SW480 (cell line): ENCODE measurements around the gene PMP22.

Experiments
- DNase-seq: peaks from one replicate; pipeline ENCODE4 v3.0.0-alpha.2; 2016; ENCODE audit warnings: low spot score

The PMP22 gene

DNA sequence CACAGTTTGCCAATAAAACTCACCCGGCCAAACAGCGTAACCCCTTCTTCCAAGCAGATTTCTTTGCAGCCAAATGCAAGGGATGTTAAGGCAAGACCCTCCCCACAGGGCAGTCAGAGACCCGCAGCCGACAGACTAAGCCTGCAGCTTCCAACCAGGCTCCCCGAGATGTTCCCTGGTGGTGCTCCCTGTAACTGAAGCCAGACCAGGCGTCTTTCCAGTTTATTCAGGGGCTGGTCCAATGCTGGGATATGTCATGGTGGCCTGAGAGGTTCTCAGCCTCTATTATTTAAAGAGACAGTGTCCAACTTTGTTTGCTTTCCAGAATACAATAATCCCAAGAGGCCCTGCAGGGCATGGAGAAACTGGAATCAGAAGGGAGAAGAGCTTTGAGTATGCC lies at the start of gene PMP22:
Gene PMP22 (minus strand): TSS at position 196 of the 400 bp plus-strand sequence. CDS start 4,599 bp downstream, outside the sequence.
- DNase-seq, result no peak

DNA sequence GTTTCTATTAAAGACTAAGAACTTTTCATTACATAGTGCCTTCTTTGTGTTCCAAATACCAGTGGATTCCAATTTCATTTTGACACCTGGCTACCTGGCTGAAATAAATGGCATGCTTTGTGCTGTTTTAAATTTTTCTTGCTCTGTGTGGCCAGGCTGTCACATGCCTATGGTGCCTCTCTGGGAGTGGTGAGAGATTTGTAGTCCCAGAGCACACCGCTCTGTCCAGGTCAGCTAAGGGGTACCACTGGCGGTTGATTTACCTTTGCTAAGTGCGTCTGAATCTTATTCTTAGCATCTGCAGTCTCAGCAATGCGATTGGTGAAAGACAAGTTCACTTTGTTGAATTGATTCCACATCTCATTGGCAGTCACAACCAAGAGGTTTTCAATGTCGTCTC lies 46.9 kb upstream of the PMP22 start:
- DNase-seq, result no peak

DNA sequence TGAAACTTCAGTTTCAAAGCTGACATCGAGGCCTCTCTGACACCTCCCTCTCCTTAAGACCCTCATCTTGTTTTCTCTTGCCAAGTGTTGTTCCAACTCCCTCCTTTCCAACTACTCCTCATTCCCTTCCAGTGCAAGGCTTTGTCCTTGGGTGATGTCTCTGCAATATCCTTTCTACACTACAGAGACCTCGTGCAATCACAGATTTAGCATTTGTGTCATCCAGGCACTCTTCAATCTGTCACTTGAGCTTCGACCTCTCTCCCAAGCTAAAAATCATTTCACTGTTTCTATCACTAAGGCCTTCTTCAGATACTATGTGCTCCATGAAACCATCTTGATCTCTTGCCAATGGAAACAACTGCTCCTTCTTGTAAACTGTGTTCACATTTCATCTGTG lies 44.7 kb upstream of the PMP22 start:
- no peak for DNase-seq

DNA sequence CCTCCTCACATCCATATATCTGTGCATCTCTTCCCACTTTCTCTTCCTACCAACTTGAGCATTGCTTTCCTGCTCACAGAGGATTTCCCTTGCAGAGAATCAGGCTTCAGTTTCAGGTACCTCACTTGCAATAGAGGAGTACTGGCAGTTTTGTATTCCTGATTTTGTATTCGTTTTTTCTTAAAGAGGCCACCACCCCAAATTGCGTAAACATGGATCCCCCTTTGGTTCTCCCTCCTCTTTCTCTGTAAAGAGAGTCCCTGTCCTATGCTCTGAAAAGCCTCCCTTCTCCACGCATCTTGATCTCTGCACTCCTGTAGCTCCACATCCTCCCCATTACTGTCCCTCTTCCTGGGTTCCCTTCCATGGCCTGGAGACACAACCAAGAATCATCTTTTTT lies 44.1 kb upstream of the PMP22 start:
- DNase-seq, result no peak

DNA sequence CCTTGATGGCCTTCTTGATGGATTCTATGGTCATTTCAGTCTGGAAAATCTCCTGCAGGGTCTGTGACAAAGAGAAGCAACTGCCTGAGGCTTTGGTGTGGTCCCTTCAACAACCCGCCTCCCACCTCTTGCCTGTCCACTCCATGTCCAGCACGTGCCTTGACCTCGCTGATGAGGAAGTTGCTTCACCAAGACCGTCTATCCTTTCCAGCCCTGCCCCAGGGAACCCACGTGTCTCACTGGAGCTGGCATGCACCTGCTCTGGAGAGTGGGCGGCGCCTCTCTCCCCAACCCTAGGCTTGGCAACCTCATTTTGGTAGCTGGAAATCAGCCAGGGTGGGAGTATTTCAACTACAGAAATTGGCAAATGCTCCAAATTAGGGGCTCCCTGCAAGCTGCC lies 43.6 kb upstream of the PMP22 start:
- no peak for DNase-seq

DNA sequence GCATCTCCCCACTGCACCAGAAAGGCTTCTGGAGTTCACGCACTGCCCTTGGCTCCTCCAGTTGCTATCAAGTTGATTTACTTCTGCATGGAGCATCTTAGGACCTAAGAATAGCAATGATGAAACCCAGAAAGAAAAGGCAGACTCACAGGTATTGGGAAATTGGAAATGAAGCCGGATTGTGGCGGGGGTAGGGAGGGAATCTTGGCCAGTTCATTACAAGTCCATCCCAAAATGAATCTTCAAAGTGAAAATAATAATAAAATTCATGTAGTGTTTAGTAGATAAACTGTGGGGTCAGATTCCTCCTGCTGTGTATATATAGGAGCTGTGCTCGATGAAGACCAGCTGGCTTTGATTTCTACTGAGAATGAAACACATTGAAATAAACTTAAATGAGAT lies 42.6 kb upstream of the PMP22 start:
- no peak for DNase-seq

DNA sequence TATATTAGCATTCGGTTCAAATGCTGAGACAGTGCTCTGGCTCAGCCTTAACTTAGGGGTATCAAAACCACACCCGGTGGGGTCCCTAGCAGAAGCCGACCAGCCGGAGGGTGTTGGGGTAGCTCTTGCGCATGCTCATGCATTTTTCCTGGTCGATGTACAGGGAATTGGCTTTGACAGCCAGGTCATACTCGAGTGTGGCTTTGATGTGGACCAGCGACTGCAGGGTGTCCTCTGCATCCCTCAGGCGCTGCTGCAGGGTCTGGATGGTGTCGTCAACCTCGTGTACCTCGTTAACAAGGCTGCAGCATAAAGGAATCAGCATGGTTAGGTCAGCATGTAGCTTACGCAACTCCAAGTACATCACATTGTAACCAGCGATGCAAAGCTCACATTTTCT lies 38.7 kb upstream of the PMP22 start:
- no peak for DNase-seq

DNA sequence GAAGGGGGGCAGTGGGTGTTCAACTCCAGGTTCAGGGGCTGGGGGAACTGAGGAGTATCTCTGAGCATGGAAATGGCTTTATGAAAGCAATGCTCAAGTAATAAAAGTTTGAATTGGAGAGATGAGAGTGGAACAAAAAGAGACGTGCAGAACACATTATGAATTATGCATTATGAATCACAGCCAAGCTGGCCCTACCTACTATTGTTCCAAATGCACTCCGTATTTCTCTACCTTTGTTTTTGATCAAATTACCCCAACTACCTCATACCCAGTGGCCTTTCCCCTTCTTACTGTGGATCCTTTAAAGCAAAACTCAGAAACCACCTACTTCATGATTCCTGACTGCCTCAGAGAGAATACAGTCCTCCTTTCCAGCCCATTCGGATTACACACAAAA lies 38.1 kb upstream of the PMP22 start:
- DNase-seq, result no peak

DNA sequence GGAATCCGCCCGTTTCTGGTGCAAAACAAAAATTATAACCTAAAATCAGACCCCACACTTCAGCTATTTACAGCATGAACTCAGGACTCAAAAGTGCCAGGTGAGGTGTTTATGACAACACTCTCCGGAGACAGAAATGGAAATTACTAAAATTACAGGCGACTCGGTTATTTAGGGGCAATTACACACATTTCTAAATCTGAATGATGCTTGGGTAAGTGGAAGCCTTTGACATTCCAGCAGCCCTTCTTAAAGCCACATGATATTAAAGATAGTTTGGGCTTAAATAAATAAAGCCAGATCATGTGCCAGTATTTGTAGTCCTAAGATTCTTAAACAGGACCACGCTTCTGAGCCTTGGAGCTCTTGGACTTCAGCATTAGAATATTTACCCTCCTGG lies 36.7 kb upstream of the PMP22 start:
- DNase-seq, result no peak

DNA sequence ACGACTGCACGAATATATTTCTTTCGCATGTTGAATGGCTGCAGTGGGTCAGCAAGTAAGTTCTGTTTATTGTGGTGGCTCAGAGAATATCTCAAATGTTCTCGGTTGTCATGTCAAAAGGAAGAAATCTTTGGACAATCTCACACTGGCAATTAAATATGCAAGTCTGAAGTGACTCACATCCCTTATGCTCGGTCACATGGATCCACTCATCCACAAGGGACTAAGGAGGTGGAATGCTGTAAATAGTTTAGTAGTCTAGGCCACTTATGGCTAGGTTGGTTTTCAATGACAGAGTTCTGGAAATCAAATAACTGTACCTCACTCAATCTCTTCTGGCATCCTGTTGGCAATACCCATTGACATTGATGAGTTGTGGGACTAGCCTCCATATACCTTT lies 33.0 kb upstream of the PMP22 start:
- DNase-seq, result no peak

DNA sequence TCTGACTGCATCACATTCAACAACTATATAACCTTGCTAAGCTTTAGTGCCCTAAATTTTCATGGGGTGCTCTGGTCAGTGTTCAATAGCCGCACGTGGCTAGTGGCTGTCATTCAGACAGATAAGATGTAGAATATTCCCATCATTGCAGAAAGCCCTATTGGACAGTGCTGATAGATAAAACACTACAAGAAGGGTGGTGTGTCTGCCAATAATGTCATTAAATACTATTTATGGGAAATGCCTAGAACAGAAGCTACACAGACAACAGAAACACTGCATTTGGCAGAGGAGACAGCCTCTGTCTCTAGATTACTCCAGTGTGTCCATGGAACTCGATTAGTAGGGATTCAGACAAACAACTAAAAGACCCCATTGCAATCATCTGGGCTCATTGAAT lies 28.4 kb upstream of the PMP22 start:
- DNase-seq, result no peak

DNA sequence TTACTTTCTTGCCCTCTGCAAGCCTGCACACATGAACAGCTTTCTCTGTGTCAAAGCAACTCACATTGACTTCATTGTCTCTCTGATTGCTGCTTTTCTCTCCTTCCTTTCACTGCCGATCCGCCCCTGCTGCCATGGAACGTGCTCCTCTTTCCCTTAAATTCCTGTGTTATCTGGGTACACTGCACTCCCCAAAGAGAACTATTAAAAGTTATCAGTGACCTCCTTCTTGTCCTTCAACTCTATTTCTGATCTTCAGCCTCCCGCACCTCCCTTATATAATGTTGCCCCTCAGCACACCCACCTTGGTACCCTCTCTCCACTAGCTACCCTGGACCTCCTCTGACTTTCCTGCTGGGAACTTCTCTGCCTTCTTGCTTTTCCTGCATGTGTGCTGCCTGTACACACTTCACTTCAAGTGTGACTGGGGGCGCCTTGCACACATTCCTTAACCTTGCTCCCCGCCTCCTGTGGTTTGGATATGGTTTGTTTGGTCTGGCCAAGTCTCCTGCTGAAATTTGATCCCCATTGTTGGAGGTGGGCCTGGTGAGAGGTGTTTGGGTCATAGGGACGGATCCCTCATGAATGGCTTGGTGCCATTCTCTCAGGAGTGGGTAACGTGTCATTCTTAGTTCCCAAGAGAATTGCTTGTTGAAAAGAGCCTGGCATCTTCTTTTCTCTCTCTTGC lies 26.7 kb upstream of the PMP22 start:
- DNase-seq, result peak; percentile 15

DNA sequence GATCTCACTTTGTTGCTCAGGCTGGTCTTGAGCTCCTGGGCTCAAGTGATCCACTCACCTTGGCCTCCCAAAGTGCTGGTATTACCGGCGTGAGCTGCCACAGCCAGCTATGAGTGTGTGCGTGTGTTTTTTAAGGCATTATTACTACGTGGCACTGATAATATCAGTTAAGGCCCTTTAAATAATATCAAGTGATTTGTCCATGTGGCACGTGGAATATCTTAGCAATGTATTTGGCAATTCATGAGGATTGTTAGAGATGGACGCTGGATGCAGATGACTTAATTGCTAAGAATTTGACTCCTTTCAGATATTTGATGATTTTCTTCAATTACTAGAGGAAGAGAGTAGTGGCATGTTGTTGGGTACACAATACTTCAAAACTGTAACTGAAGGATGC lies 25.5 kb upstream of the PMP22 start:
- DNase-seq, result no peak

DNA sequence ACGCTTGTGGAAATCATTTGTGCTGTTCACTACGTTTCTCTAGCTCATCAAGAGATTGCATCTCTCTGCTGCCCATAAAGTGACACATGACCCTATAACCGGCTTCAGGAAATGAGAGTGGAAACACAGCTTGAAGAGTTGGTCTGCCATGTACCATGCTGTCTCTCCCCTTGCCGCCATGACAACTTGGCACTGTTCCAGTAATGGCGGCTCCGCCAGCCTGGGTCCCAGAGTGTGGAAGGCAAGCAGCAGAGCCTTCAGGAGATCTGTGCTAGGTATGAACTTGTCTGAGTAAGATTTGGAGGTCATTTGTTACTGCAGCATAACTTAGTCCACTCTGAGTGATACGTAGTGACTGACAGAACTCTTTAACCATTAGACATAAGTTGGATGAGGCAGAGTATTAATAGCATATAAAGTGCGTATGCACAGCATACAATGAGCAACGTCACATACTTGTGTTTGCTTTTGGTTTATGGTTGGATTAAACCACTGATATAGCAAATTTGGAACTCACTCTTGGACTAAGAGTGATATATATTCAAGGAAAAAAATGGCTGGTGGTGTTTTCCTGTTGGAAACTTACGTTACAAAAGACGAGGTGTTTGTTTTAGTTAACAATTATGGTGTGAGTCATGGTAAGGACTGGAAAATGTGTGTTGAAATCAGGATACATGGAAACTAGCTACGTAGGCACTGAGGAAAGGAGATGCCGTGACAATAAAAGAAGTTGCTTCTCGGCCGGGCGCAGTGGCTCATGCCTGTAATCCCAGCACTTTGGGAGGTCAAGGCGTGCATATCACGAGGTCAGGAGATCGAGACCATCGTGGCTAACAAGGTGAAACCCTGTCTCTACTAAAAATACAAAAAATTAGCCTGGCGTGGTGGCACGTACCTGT lies 24.4 kb upstream of the PMP22 start:
- no peak for DNase-seq

DNA sequence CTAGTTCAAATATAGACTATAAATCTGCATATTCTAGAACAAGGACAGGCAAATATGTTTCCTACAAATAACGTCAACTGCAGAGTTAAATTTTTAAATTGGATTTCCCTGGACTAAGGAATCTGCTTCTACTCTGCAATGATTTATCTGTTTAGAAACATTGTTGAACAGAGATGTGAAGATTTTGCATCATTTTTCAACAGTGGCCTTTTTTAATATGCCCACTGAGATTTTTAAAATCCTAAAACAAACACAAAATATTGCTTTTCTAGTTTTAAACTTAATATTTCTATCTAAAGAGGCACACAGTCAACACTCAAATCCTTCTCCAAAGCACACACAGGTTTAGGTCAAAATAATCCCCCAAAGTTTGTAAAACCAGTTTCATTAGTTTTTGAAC lies 23.7 kb upstream of the PMP22 start:
- no peak for DNase-seq

DNA sequence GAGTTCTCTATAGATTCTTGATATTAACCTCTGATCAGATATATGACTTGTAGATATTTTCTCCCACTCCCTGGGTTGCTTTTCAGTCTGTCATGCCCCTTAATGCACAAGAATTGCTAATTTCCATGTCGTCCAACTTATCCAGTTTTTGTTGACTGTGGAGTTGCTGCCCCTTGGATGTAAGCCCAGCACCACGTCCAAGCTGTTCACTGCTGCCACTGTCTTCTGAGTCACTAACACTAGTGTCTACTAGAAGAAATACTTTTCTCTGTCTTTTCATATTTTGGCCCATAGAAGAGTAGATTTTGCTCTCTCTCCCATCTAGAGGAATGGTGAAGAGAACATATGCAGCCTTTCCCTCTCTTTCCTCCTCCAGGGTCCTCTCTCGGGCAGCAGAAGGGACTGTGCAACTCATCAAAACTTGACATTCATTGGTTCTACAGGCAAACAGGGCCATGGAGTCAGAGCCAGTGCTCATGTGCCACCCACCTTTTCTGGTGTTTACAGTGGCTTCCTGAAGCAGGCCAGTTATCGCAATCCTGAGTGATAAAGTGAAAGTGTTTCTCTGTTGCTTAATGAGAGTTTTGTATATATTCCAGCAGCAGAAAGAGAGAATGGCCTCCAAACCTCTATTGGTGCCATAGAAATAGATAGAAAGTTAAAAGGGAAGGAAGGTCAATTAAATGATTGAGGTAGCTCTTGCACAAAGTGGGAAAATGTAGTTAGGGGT lies 22.6 kb upstream of the PMP22 start:
- no peak for DNase-seq

DNA sequence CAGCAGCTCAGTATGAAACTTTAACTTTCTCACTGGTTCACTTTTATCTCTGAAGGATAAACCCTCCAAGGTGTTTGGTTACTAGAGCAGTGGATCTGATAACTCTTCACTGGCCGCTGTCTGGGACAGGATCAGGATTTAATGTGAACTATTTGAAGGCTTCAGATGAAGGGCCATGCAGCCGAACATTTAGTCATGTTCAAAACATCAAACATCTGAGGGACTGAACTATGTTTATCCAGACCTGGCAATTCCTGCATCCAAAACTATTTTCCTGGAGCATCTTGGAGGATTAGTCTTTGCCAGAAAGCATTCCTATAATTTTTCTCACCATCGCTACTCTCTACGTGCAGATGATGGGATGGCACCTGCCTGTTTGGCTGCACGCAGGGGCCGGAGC lies 20.3 kb upstream of the PMP22 start:
- no peak for DNase-seq

DNA sequence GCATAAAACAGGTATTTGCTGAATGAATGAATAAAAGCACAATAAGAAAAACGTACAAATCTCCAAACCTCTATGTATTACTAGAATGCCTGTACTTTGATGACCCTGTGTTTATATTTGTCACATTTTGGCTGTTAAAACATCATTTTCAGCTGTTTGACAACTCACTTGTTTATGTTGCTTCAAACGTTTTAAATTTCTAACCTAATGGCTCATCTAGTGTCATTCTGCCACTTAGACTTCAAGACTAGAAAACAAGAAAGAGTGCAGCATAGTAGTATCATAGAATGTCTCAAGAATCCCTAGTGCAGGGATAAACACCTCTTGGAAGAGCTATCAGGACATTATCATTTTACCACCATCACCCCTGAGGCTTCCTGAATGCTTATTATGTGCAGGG lies 19.4 kb upstream of the PMP22 start:
- no peak for DNase-seq

DNA sequence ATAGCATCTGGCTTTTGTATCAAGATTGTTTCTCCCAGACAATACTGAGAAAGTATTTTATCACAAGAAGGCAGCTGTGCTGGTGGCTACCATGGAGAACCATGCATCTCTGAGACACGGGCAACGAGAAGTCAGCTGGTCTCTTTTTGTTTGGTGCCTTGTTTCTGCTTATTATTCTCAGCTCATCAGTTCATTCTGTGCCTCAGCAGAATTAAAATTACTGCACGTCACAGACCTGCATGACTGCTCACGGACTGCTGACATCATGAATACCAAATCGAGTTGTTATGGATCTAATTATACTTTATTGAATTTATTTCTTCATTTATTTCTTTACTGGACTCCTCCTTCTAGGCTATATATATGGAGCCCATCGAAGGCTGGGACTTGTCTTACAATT lies 19.0 kb upstream of the PMP22 start:
- DNase-seq, result no peak

DNA sequence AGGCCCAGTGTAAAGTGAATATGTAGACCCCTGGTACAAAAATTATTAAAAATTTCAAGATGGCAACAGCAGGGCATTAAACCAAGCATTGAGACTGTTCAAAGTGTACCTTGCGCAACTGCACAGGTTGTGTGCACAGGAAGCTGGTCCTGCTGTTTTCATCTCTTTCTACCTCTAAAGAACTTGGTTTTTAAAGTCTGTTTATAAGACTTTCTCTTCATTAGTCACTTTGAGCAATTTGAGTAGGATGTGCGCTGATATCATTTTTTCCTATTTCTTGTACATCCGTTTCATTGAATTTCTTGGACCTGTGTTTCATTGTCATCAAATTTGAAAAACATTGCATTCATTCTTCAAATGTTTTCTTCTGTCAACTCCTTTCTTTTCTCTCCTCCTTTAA lies 16.8 kb upstream of the PMP22 start:
- DNase-seq, result no peak

DNA sequence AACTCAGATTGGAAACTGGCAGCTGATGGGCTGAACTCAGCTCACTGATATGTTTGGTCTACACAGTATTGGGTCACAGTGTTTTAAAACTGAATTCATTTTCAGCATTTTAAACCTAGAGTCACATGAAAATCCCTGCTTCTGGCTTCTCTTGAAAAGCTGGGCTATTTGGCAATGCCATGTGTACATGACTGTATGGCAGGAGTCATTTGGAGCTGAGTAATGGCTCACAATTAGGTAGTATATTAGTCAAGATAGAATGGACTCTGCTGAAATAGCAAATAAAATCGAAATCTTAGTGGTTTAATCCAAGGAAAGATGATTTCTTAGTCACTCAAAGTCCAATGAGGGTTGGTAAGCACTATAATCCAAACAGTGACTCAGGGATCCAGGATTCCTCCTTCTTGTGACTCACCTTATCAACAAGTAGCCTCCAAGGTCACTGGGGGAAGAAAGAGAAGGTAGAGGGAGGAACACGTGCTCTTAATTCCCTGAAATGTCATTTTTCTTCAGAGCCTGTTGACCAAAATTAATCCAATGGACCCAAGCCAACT lies 13.9 kb upstream of the PMP22 start:
- DNase-seq, result no peak

DNA sequence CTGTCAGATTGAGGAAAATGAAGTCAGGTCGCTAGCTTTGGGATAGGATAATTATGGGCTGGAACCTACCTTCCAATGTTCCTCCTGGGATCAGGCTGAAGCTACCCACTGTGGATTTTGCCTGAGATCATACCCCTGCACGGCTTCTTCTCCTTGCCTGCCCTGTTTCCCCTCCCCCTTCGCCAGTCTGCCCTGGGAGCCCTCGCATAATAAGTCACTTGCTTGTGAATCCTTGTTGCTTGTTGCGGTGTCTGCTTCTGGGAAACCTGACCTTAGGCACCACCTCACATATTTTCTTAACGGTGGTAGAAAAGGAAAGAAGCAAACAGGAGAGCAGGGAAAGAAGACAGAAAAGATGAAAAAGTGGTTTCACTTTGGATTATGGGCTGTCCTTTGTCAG lies 13.3 kb upstream of the PMP22 start:
- DNase-seq, result no peak

DNA sequence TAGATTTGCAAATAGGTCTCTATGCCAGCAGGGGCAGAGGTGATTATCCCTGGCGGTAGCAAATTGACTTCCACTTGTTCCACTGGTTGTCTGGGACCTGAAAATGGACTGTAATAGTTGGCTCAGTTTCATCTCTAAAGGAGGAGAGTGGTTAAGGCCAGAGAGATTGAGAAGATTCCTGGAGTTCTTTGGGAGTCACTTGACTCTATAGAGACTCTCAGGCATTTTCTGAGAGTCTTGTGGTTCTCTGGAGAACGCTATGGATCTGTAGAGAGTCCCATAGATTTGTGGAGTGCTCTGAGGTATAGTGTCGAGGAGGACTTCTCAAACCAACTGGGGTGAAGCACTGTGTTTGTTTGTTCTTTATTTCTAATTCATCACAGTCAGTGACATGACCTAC lies 8.9 kb upstream of the PMP22 start:
- no peak for DNase-seq
